8988T (cell line): Measurements from ENCODE around the gene ARHGAP6.

ENCODE experiments used
- DNase-seq: peaks from one replicate; pipeline ENCODE4 v3.0.0; 2011

The ARHGAP6 gene

DNA sequence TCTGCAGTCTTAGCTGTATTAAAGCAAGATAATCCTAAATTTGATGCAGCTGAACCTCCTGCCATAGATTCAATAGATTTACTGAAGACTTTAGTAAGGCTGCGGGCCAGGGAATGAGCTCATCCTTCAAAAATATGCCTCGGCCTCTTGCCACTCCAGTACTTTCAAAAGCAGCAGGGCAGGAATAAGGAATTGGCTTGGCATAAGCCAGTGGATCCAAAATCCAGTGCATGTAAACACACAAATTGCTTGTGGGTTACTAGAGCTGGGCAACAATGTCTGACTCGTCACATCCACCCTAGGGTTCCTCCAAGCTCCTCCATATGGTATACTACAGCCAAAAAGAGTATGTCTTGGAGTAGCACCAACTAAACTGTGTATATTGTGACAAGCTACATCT, 207.6 kb downstream of the ARHGAP6 start:
- DNase-seq: no peak

DNA sequence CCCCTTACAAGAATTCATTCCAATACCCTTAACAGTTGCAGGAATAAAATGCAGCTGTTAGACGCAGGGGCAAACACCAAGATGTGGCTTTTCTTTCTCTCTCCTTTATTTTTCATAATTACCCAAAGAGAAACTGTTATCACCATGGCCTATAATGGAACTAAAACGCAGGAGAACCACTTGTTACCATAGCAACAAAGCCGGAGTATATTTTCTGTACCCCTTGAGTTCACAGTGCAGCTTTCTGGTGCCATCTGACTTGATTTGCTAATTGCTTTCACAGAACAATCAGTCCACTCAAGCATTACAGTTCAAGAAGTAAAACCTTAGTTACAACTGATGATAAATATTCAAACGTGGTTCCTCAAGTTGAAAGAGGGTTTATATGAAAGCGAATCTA, 214.6 kb downstream of the ARHGAP6 start:
- DNase-seq: no peak

DNA sequence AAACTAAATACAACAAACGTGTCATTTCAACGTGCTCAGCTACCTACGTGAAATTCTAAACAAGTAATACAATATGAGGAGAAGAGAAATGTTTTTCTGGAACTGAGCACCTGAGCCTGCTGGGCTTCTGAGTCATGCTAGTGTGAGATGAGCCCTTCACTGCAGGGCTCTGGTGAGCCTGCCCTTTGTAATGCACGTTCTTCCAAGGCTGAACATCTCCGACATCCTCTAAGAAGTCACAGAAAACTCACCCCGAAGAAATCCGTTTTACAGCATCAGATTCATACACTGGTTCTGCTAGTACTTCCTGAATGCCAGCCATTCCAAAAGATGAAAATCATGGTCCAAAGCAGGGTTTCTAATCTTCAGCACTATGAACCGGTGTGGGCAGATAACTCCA, 215.4 kb downstream of the ARHGAP6 start:
- DNase-seq: no peak

- DNase-seq: no peak
These were observed 216.1 kb downstream of the ARHGAP6 start for GRCh38 chrX:11449613-11450012.

GRCh38 chrX:11447418-11447817, 218.3 kb downstream of the ARHGAP6 start:
- DNase-seq: no peak

- DNase-seq: no peak
These were observed 218.8 kb downstream of the ARHGAP6 start for GRCh38 chrX:11446949-11447348.

DNA sequence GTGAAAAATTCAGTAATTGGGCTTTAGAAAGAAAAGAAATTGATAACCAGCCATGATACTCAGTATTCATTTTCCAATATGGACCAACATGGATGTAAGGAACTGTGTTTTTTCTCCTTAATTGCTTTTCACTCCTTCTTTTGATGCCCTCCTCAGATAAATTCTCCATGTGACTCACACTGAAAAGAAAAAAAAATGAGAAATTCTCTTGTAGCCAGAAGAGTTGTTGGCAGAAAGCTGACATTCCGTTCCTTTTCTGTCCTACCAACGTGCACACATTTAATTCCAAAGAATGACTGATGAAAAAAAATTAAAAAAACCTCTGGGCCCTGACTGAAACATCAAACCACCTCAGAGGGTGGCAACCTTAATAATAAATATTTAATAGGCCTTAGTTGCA, 219.4 kb downstream of the ARHGAP6 start:
- no peak for DNase-seq

GRCh38 chrX:11445540-11445939, 220.2 kb downstream of the ARHGAP6 start:
- no peak for DNase-seq

- DNase-seq: no peak
These were observed 221.7 kb downstream of the ARHGAP6 start for GRCh38 chrX:11444052-11444451.

GRCh38 chrX:11439846-11440245, 225.9 kb downstream of the ARHGAP6 start:
- DNase-seq: no peak

DNA sequence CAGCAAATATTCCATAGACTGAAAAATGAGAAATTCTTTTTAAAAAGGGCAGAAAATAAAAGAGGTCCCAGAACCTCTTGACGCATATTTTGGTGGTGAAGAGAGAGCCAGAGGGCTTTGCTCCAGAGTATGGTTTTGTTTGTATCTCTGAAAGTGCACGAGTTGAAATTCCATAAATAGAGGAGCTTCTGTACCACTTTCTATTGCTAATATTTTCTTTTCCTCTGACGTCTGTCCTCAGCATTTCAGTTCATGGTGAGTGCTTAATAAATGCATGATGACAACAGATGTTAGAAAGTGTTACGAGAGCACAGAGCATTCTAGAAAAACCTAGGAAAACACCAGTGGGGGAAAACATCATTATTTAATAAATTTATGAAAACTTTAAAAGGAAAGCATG, 227.0 kb downstream of the ARHGAP6 start:
- no peak for DNase-seq

DNA sequence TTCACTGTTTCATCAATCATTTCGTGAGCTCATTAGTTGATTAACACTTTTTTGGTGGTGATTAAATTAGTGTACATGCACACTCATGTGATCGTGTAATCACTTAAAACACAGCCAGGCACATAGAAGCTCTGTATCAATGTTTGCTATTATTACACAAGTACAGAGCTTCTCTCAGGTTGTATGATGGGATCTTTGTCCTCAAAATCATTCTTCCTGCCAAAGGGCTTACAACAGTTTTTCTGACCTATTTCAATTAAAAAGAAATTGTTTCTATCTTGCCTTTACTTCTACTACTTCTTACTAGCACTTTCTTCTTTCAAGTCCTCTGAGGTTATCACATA, 227.4 kb downstream of the ARHGAP6 start:
- no peak for DNase-seq

DNA sequence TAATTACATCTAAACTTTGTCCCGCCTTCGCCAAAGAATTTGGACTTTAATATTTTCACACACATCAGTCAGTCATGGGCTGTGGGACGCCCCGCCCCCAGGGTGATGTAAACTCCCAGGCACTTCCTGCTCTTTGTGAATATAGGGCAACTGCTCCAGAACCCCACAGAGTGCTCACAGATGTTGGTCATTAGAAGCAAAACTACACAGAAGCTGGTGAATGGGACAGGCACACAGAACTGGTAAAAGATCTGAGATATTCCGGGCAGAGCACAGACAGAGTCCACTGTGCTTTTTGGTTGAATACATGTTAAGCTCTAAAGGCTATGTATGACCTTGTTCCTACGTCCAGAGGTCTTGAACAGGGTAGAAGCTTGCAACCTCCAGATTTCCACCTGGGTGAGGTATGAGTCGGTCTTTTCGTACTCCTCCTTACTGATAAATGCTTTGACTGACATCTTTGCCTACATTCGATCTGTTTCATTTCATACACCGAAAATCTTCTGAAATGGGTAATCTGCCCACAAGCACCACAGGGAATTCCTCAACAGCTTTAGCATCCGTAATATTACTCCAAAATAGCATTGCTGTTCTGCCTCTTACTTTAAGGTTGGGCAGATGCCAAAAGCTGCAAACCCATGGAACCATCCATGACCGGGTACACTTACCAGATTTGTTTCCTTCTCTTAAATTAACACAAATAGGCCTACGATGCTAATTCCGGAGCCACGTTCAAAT, 227.9 kb downstream of the ARHGAP6 start:
- no peak for DNase-seq

GRCh38 chrX:11435568-11435967, 230.2 kb downstream of the ARHGAP6 start:
- no peak for DNase-seq

GRCh38 chrX:11434607-11435006, 231.1 kb downstream of the ARHGAP6 start:
- no peak for DNase-seq

DNA sequence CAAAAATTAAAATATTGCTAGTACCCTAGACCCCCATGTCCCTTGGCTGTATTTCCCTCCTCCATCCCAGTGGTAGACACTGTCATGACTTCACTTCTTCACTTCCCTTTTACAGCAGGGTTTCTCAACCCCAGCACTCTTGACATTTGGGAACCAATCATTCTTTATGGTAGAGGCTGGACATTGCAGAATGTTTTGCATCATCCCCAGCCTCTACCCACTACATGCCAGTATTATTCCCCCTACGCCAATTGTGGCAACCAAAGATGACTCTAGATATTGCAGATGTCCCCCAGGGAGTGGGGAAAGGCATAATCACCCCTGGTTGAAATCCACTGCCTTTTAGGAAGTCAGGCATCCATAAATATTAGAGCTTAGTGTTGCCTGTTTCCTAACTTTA, 233.9 kb downstream of the ARHGAP6 start:
- DNase-seq: no peak

GRCh38 chrX:11430271-11430670, 235.4 kb downstream of the ARHGAP6 start:
- no peak for DNase-seq

DNA sequence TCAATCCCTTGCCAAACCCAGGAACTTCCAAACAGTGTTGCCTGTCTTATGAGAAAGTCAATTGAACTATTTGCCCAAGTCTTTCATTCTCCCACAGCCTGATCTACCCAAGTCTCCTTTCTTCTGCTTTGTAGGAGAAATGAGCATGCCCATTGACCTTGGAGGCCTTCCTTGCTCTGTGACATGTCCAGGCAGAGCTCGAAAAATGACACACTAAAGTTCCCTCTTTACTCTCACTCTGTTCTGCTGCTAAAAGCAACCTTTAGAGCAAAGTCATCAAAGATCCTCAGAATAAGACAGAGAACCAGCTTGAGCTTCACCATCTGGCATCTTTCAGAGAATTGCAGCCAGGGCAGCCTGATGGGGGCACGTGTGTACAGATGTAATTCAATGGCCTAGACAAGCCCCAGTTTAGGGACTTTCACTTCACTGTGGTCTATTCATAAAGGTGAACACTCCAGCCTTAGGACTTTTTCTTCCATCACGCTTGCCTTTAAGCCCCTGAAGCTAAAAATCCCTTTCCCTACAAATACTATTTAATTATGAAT, 236.1 kb downstream of the ARHGAP6 start:
- DNase-seq: no peak

- no peak for DNase-seq
These were observed 238.2 kb downstream of the ARHGAP6 start for GRCh38 chrX:11427453-11428071.

DNA sequence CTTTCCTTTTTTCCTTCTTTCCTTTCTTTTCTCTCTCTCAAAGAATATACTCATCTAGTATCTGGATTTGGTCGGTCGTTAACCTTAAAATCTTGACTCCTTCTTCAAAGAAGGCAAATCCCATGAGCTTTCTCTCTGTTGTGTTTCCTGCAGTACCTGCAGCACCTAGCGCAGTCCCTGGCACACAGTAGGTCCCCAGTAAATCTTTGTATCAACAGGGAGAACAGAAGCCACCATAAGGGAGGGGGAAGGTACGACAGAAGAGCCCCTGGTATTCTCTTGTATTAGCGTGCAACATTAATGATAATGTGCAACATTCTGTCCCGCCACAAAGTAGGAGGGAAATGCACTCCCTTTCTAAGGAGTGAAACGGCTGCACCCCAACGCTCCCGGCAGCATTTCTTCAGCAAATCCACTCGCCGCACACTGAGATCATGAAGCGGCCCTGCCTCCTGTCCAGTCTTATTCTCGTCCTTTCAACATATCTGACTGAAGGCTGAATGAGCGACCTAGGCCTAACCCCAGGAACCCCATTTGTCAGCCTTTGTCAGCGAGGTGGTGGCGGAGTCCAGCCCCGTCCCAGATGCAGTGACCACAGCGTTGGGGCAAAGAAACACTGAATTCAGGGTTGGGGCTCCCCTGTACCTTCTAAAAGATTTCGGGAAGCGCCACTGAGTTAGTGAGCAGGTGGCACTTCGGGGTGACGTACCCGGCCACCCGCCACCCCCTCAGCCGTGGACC, 238.8 kb downstream of the ARHGAP6 start:
- DNase-seq: no peak

GRCh38 chrX:11424903-11425674, 240.6 kb downstream of the ARHGAP6 start:
- no peak for DNase-seq

- no peak for DNase-seq
These were observed 241.8 kb downstream of the ARHGAP6 start for GRCh38 chrX:11423949-11424348.

DNA sequence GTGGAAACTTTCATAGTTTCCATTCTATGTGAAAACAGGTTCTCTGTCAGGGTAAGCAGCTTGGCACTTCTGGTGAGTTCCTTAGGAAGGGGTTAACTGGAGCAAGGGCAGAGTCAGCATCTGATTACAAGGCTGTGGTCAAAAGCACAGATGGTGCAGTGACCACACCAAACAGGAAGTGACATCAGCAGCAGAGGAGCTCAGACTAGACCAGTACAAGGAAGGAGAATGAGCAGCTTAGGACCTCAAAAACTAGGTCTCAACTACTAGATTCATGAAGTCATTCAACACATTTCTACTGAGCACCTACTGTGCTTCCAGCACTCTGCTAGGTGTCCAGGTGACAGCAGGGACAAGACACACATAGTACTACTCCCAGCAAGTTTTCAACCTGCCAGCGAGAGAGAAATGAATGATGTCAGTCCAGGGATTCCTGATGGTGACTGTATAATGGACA, 242.3 kb downstream of the ARHGAP6 start:
- DNase-seq: no peak
